Measurements from ENCODE around the gene AVPR2.

GRCh38 chrX:153885968-153886903 is 18.2 kb upstream of the AVPR2 start, which contains the start of gene L1CAM:
- TF ChIP-seq MAX (IDR thresholded peaks at IDR 0.05; ENCODE audit: low read depth, low read length), result no peak
- no peak for TF ChIP-seq CTCF (IDR thresholded peaks at IDR 0.05; ENCODE audit: low read depth, low read length)
- no peak for TF ChIP-seq POLR2A (IDR thresholded peaks at IDR 0.05; ENCODE audit: extremely low read depth, insufficient read length)
- no peak for TF ChIP-seq MYC (IDR thresholded peaks at IDR 0.05; ENCODE audit: low read depth, low read length)
